GOT3 (cell line): ENCODE measurements around the gene IFI30.

Experiments used
- DNase-seq: peaks from one replicate; lab custom pipeline; 2025; ENCODE audit warnings: mixed read lengths; lab: John Stamatoyannopoulos, UW

Gene IFI30

GRCh38 chr19:18173572-18174288, at the start of gene IFI30:
Gene IFI30 (plus strand): TSS chr19:18173813. CDS start chr19:18173842, 29 bp downstream.
- no peak for DNase-seq

- DNase-seq, result no peak
Observed at GRCh38 chr19:18123819-18124218, 49.8 kb upstream of the IFI30 start.

DNA sequence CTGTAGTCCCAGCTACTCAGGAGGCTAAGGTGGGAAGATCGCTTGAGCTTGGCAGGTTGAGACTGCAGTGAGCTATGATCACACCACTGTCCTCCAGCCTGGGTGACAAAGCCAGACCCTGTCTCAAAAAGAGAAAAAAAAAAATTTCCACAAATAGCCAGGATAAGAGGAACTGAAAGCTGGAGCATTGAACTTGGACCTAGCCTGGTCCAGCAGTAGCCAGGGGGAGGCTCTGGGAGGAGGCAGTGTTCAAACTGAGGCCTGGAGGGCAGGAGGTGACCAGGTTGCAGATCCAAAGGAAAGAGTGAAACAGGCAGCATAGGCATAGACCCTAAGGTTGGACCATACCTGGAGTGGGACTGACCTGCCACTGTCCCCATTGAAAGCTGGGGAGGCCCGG, 47.5 kb upstream of the IFI30 start:
- no peak for DNase-seq

- no peak for DNase-seq
Observed at GRCh38 chr19:18128044-18128443, 45.6 kb upstream of the IFI30 start.

DNA sequence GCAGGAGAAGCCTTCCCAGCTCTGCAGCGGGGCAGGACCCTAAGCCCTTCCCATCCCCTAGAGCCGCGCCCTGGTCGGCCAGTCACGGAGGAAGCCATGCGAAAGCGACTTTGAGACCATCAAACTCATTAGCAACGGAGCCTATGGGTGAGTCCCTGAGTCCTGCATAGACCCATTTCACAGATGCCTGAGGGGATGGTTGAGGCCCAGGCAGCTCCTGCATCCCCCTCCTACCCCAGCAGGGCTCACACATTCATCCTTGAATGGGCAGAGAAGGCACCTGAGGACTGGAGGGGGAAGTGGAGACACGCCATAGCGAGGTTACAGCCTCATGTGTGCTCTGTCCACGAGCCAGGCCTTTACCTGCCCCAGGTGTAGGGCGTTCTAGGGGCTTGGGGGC, 44.8 kb upstream of the IFI30 start:
- DNase-seq, result no peak

DNA sequence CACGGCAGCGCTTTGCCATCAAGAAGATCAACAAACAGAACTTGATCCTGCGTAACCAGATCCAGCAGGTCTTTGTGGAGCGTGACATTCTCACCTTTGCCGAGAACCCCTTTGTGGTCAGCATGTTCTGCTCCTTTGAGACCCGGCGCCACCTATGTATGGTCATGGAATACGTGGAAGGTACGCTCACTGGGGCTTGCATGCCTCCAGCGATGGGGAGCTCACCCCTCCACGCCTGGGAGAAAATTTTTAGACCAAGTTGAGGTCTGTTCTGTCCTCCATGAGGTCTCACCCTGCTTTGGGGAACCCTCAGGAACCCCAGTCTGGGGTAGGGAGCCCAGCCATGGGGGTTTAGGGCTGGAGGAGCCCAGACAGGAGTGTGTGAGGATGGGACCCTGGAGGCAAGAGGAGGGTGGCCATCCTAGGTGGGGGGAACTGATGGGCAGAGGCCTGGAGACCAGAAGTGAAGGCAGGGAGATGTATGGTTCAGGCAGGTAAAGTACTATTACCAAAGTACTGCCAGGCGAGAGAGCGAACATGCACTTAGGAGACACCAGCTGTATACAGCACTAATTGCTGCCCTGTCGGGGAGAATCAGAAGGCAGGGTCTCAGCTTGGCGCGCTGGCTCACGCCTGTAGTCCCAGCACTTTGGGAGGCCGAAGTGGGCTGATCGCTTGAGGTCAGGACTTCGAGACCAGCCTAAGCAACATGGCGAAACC, 42.9 kb upstream of the IFI30 start:
- no peak for DNase-seq

DNA sequence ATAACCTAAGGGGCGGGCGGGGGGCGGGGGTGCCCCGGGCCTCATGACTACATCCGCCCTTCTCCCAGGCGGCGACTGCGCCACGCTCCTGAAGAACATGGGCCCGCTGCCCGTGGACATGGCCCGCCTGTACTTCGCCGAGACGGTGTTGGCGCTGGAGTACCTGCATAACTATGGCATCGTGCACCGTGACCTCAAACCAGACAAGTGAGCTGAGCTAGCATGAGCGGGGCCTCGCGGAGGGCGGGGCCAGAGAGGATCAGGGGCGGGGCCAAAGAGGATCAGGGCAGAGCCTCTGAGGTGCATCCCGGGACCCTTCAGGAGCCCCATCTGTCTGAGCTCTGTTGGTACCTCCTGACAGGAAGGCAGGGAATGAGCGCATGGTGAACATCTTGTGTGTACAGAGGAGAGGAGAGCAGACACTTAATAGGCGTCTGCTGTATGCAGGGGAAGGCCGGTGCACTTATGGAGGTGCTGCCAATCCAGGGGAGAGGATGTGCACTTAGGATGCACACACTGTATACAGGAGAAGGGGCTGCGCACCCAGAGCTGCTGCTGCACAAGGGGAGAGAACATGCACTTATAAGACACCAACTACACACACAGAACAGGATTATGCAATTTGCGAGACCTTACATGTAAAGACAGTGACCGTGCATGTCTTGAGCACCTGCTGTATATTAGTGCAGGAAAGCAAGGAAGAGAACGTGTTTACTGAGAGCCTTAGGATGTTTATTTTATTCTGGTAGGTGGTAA, 41.6 kb upstream of the IFI30 start:
- DNase-seq, result no peak

DNA sequence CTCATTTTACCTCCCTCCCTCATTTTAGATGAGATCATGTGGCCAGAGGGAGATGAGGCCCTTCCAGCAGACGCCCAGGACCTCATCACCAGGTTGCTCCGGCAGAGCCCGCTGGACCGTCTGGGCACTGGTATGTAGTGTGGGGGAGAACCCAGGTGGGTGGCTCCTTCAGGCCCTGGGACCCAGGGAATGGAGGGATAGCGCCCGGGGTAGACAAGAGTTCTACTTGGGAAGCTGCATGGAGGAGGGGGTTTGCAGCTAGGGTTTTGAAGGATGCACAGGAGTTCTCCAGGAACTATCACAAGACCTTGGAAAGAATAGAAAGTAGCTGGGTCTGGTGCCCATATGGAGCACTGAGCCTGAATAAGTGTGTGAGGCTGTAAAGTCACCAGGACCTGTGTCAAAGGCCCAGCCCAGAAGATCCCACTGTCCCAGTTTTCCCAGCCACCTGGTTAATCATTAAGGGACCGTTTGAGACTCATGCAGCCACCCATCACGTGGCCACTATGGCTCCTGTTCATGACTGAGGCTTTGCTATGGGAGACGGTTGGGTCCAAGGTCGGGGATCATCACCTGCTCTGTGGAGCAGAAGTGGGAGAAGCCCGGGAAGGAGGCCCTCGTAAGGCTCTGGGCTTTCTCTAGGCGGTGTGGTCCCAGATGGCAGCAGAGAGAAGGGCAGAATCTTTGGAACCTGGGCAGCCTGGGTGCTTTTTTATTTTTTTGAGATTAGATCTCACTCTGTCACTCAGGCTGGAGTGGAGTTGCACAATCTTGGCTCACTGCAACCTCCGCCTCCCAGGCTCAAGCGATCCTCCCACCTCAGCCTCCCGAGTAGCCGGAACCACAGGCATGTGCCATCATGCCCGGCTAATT, 37.7 kb upstream of the IFI30 start:
- no peak for DNase-seq

DNA sequence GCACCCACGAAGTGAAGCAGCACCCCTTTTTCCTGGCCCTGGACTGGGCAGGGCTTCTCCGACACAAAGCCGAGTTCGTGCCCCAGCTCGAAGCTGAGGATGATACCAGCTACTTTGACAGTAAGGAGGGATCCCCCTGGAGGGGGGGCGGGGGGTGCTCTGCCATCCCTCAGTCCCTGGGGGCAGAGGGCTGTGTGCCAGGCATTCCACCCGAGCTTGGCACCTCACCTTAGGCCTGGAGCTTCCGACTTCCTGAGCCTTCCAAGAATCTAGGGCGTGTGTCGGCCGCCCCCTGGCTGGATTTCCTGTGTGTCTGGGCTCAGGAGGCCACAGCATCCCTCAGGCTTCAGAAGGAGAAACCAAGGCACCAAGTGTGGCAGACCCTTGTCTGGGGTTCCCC, 36.4 kb upstream of the IFI30 start:
- DNase-seq, result no peak

DNA sequence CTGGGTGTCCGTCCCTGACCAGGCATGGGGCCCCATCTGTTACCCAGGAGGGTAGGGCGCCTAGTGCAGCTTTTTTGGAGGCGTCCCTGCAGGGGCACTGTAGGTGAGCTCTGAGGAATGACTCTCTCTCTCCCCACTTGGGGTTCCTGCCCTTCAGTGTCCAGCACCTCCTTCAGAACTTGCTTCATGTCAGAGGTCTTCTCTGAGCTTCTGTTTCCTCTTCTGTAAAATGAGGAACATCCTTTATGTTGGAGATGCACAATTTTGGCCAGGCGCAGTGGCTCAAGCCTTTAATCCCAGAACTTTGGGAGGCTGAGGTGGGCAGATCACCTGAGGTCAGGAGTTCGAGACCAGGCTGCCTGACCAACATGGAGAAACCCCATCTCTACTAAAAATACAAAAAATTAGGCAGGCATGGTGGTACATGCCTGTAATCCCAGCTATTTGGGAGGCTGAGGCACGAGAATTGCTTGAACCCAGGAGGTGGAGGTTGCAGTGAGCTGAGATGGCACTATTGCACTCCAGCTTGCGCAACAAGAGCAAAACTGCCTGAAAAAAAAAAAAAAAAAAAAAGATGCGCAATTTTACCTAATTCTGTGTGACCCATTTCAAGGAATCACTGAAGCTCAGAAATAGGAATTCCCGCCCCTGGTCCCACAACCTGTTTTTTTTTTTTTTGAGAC, 35.8 kb upstream of the IFI30 start:
- DNase-seq, result no peak

GRCh38 chr19:18140473-18140872, 33.1 kb upstream of the IFI30 start:
- no peak for DNase-seq

DNA sequence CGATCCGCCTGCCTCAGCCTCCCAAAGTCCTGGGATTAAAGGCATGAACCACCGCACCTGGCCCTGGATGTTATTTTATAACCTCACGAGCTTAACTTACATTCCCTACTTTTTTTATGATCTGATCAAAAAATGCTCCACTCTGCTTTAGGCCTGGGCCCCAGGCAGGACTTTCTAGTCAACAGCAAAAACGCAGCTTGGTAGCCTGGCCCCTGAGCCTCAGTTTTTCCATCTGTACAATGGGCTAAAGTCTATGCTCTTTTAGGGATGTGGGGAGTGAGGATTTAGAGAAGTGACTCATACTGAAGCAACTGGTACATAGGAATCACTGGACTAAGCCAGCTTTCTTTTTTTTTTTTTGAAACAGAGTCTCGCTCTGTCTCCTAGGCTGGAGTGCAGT, 32.6 kb upstream of the IFI30 start:
- no peak for DNase-seq

DNA sequence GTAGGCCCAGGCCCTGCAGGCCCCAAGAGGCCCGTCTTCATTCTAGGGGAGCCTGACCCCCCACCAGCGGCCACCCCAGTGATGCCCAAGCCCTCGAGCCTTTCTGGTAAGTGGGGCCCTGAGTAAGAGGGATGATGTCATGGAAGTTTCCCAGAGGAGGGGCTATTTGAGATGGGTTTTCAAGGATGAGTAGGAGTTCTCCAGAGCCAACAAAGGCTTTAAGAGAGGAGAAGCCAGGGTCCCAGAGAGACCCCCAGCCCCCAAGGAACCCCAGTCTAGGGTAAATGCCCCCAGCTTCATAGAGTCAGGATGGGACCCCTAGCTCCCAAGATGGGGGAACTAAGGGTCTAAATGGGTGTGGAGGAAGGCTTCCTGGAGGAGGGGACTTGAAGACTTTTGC, 29.7 kb upstream of the IFI30 start:
- no peak for DNase-seq

GRCh38 chr19:18144361-18144760, 29.3 kb upstream of the IFI30 start:
- no peak for DNase-seq

DNA sequence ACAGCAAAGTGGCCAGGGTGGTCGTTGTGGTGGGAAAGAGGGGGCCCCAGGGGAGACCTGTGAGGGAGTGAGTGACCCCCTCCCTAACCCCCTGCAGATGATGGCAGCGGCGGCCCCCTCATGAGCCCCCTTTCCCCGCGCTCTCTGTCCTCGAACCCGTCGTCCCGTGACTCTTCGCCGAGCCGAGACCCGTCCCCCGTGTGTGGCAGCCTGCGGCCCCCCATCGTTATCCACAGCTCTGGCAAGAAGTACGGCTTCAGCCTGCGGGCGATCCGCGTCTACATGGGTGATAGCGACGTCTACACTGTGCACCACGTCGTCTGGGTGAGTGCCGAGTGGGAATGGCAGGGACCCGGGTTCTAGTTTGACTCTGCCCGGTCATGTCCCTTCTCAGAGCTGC, 28.7 kb upstream of the IFI30 start:
- no peak for DNase-seq

DNA sequence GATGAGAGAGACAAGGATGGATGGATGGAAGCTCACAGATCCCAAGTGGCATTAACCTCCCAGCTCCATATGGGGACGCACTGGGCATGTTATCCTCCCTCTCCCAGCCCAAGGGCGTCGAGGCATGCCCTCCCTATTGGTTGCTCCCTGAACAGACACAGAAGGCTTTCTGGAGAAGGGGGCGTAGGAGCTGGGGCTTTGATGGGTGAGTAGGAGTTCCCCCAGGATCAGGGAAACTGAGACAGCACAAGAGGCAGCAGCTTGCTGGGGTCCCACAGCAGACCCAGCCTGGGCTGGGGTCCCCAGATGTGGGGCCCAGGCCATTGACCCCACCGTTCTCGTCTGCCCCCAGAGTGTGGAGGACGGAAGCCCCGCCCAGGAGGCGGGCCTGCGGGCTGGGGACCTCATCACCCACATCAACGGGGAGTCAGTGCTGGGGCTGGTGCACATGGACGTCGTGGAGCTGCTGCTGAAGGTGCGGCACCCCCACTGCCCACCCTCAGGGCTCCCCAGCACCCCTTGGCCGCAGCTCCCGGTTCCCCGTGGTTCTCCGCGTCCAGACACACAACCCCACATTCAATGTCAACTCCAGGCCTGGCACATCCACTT, 28.1 kb upstream of the IFI30 start:
- no peak for DNase-seq

DNA sequence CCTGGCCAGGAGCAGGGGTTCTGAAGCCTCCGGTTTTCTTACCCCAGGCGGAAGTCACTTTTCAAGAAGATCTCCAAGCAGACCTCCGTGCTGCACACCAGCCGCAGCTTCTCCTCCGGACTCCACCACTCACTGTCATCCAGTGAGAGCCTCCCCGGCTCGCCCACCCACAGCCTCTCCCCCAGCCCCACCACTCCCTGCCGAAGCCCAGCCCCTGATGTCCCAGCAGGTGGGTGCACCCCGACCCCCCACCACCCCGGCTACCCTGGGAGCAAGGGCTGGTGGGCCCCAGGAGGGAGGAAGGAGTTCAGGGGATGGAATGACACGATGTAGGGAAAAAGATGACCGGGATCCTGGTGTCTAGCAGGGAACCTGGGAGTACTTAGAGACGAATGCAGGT, 26.2 kb upstream of the IFI30 start:
- no peak for DNase-seq

GRCh38 chr19:18149596-18149975, 24.0 kb upstream of the IFI30 start:
- no peak for DNase-seq

DNA sequence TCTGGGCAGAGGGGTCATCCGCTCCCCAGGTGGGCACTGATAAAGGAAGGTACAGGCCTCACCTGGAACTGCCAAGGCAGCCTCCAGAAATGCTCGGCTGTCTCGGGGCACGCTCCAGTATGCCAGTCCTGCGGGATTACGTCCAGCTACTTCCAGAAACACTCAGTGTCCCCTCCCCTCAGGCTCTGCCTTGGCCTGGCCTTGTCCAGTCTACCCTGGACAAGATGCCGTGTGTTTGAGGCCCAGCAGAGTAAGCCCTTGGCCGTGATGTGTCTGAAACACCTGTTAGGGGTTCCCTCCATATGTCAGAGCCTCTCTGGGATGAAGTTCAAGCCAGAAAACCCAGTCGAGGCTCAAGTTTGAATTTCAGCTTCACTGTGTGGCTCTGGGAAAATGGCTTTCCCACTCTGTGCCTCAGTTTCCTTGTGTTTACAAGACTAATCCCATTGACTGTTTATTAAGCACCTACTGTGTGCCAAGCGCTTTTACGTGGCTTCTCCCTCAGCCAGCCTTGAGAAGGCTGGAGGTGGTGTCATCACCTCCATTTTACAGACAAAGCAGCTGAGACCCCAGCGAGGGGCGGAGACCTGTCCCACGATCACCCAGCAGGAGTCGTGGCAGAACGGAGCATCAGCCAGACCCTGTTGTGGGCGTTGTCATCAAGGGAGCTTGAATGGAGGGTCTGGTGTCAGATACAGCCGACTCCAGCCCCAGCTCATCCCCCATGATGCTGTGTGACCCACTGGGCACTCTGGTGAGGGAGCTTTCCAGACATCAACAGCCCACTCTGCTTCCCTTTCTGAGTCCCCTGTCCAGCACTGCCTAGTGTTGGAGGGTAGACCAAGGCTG, 22.6 kb upstream of the IFI30 start:
- no peak for DNase-seq

GRCh38 chr19:18152442-18152816, 21.2 kb upstream of the IFI30 start:
- peak; percentile 77 for DNase-seq
